Right renal pelvis (tissue), 4 donors: Measurements from ENCODE around the gene PRKCZ. TPM values are rescaled to one million over a fixed set of nuclear protein-coding genes. Genes with fewer than 3 reads are reported as not detected.

Experiments
- DNase-seq, 4 donors: peaks; one replicate each; pipeline ENCODE4 v3.0.0-alpha.2; 2013; ENCODE audit warnings: low read depth in 4 of 4, low spot score in 3 of 4, missing footprints in 1 of 4
- polyA plus RNA-seq, 4 donors: library from polyadenylated mRNA; unstranded; fragments of 120-200 nt; gene quantifications; one replicate each; pipeline ENCODE4 v1.2.1, GENCODE V29; 2013; ENCODE audit not compliant: insufficient read length in 4 of 4

The PRKCZ gene
- polyA plus RNA-seq, 4 donors, result 32.8 to 37.0 (median 34.0) TPM

DNA sequence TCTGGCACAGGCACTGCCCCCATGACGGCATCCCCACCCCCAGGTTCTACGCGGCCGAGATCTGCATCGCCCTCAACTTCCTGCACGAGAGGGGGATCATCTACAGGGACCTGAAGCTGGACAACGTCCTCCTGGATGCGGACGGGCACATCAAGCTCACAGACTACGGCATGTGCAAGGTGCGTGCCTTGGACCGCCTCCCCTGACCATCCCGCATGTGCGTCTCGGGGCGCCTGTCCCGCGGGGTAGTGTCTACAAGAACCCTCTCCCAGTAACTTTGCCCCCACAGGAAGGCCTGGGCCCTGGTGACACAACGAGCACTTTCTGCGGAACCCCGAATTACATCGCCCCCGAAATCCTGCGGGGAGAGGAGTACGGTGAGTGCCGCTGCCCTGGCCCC is 121.8 kb downstream of the PRKCZ start:
- no peak for DNase-seq

DNA sequence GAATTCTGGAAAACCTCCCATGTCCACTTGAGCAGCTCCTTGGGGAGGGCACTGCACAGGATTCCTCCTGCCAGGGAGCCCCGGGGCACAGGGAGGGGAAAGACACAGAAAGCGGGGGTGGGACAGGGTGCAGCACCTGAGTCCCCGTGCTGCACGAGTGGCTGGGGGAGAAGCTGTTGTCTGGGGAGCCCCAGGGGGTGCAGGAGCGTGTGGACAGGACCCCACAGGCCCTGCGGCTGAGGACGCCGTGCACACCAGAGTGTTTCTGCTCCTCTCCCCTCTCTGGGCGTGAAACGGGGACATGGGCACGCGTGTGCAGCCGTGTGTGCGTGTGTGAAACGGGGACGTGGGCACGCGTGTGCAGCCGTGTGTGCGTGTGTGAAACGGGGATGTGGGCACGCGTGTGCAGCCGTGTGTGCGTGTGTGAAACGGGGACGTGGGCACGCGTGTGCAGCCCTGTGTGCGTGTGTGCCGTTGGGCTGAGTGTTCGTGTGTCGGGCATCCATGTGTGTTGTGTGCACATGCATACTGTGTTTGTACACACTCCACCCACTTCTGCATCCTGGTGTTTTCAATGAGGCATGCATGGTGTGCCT is 122.4 kb downstream of the PRKCZ start:
- DNase-seq, result no peak

DNA sequence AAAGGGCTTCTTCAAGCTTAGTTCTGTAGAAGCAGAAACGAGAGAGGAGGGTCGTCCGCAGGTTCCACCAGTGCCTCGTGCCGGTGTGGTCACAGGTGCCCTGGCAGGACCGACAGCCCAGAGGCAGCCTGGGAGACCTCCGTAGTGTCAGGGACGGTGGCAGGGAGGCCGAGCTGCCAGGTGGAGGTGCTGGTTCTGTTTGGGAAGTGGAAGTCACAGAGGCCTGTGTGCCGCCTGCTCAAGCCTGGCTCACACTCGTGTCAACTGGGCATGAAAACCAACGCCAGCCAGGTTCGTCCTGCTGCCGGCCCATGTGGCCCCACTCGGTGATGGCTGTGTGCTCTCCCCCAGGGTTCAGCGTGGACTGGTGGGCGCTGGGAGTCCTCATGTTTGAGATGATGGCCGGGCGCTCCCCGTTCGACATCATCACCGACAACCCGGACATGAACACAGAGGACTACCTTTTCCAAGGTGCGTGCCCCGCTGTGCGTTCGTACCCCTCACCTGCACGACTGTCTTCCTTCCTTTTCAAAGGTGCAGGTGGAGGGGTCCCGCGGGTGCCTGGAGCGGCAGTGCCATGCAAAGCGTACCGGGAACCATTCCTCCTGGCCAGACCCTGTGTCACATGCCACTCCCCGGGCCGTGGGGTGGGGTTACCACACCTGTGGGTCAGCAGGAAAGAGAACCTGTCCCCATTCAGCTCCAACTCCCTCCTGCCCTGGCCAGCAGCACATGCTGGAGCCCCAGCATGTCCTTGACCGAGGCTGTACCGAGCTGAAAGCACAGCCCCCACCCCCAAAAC is 123.5 kb downstream of the PRKCZ start:
- no peak for DNase-seq

DNA sequence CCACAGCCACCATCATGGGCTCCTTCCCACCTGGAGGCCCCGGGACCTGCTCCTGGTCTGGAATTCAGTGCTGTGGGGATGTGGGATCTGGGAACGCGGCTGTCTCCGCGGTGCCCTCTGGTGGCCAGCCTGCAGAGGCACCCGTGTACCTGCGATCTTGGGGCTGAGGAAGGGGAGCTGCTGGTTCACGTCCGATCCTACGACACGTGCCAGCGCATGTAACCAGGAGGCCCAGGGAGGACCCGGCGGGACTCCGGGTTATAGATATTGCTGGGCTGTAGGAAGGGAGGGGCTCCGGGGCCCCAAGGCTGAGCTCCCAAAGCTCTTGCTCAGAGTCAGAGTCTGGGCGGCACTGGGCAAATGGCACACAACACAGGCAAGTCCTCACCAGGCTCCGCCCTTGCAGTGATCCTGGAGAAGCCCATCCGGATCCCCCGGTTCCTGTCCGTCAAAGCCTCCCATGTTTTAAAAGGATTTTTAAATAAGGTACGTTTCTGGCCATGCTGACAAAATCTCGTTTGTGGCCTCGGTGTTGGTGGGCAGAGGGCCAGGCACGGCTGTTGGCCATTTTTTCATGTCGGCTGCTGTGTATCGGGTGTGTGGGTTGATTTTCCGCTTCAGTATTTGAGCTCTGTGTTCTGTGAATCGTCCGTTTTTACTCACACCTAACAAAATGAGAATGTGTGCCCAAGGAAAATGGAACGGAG is 124.3 kb downstream of the PRKCZ start:
- DNase-seq, result peak in 2 of 4 donors; percentile 50 to 59

DNA sequence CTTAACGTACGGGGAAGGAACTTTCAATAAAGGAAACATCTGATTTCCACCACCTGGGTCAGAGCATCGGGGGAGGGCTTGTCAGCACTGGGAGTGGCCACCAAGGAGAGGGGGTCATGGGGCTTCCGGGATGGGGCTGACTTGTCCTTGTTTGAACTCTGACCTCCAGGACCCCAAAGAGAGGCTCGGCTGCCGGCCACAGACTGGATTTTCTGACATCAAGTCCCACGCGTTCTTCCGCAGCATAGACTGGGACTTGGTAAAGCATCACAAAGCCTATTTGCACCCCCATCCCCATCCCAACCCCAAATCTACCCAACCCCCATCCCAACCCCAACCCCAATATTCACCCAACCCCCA is 124.8 kb downstream of the PRKCZ start:
- no peak for DNase-seq

DNA sequence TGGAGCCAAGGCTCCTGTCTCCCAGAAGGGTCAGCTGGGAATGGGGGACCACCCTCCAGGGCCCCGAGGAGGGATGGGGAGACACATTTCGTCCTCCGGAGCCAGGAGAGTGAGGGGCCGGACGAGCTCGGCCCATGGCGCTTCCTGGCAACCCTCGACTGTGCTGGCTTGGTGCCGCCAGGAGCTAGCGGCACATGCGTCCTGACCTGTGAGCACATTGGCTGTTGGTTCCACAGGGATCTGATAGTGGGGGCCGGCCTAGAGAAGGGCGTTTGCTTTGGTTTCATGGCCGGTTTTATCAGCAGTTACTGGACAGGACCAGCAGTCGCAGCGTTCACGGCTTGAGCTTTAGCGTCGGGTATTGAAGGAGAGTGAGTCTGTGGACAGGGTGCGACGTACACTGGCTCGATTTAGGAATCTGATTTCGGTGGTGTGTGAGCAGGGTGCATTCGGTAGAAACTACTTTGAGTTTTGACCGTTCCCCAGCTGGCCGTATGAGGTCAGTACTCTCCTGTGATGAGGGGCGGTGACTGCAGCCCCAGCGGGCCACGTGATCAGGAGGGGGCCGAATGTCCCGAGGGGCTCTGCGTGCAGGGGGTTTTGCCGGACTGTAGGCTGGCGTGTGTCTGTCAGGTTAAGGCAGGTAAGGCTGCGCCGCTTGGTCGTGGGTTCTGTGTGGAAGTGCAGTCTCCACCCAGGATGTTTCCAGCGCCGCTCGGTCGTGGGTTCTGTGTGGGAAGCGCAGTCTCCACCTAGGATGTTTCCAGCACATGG is 125.7 kb downstream of the PRKCZ start:
- DNase-seq, result no peak

DNA sequence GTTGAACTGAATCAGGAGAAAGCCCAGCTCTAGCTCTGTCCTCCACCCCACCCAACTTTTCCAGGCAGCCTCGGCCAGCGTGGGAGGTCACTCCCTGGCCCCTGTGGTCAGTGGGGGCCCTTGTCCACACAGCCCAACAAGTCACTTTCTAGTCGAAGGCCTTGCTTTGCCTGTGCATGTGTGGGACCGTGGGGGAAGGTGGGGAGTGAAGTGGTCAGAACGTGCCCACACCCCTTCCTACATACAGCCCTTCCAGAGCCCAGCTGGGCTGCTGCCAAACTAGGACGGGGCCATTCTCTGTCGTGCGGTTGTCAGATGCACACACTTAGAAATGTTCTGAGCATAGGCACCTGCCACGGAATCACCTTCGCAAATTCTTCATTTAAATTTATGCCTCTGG is 126.4 kb downstream of the PRKCZ start:
- no peak for DNase-seq

DNA sequence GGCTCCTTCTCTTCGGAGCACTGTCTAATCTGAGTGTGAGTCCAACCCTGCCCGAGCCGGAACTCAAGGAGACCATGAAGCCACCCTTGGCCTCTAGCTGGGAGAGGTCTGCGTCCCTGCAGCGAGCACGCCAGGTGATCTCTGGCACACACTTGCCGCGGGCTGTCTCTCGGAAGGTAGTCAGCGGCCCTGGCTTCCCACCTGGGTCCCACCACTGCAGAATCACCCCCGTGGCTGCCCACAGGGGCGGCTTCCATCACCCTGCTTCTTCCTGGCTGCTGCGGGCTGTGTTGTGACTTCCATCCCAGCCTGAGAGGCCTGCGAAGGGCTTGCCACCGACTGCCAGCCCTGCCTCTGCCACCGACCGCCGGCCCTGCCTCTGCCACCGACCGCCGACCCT is 127.3 kb downstream of the PRKCZ start:
- no peak for DNase-seq

DNA sequence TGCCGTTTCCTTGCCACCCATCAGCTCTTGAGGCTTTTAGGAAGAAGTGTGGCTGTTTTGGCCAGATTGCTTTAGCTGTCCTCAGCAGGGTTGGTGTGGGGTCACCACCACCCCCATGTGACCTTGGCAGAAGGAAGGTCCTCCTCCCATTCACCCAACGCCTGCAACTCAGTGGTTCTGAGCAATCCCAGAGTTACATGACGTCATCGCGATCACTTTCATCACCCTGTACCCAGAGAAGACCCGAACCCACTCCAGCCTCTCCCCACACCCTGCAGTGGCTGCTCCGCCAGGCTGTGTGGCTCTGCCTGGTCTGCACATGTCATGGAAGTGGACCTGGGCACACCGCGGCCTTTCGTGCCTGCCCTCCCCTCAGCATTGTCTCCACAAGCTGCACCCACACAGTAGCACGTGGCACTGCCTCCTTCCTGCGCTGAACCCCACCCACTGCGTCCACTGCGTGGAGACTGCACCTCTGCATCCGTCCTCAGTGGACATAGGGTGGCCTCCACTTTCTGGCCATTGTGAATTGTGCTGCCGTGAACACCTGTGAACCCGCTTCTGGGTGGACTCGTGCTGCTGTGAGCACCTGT is 127.8 kb downstream of the PRKCZ start:
- DNase-seq, result no peak

DNA sequence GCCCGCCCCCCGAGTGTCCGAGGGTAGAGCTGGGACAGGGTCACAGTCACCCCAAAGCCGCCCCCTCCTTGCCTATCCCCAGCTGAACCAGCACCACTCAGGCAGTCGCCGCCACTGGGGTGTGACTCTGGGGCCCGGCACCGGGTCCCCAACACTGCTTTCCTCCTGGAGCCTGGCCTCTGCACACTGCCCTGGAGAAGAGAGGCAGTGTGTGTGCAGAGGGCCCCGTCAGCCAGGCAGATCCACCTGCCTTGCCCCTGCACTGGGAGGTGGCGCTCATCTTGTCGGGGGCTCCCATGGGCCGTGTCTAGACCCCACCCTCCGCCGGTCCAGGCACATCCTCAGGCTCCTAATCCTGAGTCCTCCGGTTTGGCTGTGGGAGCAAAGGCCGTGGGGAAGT is 128.7 kb downstream of the PRKCZ start:
- DNase-seq, result no peak

DNA sequence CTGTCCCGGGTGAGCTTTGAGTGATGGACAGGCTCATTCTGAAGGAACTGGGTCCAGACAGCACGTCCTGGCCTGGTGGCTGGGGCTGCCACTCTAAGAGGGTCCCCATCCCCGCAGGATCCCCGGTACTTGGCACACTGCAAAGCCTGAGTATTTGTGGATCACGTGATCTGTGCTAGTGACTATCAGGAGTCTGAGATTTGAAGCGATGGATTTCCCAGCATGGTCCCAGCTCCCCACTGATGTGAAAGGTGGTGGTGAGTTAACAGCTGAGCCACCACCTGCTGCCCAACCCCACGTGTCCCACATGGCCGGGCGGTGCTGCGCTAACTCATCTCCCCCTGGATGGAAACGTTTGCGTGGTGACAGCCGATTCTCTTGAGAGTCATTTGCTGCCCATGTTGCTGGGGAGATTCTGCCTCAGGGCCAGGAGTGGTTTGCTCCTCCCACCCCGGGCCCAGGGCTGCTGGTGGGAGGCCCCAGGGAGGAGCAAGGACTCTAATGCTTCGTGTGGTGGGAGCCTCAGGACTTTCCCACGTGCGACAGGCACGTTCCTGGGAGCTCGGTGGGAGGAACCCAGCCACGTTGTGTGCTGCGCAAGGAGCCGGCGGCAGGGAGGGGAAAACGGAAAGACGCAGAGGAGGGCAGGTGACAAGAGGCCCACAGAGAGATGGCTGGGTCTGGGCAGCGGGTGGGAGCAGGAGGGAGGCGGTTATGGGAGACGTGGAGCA is 129.2 kb downstream of the PRKCZ start:
- no peak for DNase-seq

DNA sequence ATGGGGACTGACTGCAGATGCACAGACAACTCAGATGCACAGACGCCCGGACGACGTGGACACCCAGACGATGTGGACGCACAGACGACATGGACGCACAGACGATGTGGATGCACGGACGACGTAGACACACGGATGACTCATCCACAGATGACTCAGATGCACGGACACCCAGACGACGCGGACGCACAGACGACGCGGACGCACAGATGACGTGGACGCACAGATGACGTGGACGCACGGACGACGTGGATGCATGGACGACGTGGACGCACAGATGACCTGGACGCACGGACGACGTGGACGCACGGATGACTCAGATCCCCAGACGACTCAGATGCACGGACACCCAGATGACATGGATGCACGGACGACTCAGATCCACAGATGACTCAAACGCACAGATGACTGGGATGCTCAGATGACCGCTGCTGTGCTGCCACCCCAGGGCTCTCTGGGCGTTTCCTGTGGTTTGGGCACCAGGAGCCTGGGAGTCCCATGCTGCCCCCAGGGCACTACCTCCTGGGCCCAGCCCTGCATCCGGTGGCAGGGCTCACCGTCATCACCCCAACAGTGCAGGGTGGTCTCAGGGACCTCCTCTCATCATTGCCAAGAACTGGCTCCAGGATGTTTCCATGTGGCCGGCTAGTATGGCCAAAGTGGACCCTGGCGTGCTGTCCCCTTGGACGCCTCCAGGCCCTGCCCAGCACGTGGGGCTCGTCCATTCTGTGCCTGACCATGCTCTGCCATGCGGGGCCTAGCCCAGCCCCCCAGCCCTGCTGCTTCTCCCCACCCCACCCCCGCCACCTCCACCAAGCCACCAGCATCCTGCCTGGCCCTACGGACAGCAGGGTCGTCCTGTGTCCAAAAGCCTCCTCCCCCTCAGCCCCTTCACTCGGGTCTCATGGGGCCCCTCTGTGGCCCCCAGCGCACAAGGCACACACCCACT is 130.4 kb downstream of the PRKCZ start:
- DNase-seq, result no peak

DNA sequence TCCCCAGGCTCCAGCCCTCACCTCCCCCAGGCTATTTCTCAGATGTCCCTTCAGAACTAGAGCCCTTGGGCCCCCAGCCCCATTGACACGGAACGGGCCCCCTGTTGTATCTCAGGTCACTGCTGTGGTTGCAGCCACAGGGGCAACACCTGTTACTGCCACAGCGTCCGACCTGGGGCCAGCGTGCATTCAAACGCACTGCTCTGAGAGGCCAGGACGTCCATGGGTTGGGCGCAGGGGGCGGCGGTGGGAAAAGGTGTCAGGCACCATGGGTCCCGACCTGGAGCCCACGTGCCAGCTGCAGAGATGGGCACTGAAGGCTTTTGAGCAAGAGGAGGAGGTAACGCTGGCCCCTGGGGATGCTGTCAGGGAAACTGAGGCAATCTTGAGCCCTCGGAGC is 131.1 kb downstream of the PRKCZ start:
- no peak for DNase-seq

DNA sequence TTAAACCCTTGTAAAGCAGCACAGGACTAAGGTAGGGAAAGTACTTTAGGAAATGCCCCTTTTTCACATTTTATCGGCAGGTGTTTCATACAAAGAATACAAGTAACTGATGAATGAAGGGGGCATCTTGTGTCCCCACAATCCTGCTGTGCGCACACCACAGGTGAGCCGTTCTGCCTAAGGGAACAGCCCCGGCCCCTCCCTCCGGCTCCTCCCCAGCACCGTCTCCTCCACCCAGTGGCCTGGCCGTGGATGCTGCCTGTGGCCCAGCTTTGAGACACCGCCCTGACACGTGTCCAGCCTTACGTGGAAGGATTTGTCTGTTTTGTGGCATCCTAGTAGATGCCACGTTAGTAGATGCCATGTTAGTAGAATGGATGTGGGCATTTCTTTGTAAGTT is 131.5 kb downstream of the PRKCZ start:
- no peak for DNase-seq

DNA sequence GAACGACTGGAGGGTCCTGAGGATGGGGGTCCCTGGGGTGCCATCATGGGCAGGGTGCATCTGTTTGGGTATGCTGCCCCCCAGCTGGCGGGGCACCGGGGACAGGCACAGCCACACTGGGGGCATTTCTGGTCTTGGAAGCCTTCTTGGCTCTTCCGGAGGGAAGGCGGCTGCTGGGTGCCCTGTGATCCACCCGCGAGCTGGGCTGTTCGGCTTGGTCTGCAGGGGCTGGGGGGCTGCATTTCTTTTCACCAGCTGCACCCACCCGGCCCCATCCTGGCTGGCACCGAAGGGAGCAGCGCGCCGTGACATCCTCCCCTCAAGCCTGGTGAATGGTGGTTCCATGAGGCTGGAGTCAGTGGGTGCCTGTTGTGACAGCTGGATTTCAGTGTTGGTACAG is 132.2 kb downstream of the PRKCZ start:
- no peak for DNase-seq

DNA sequence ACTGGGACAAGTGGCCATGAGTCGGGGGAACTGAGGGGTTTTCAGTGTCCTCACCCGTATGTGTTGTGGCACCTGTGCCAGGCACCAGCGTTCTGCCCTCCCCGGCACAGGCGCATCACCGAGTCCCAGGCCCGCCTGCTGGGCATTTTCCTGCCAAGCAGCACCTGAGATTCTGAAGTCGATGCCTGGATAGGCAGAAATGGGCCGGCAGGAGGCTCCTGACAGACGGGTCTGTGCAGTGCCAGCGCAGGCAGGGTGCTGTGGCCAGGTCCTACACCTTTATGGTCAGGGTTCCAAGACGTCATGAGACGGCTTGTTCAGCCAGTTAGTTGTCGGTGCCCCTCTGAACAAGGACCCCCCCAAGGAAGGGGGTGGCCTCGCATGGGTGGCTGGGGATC is 133.7 kb downstream of the PRKCZ start:
- DNase-seq, result no peak

DNA sequence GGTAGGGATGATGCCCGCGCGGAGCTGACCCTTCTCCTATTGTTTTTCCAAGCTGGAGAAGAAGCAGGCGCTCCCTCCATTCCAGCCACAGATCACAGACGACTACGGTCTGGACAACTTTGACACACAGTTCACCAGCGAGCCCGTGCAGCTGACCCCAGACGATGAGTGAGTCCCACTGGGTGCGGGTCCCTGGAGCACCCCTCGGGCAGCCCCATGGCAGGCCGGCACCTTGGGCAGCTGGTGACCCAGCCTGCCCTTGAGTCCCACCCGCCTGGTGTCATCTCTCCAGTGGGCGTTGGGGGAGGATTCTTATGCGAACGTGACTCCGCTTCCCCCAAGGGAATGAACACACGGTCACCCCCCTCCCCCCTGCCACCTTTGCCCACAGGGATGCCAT is 134.3 kb downstream of the PRKCZ start:
- no peak for DNase-seq

DNA sequence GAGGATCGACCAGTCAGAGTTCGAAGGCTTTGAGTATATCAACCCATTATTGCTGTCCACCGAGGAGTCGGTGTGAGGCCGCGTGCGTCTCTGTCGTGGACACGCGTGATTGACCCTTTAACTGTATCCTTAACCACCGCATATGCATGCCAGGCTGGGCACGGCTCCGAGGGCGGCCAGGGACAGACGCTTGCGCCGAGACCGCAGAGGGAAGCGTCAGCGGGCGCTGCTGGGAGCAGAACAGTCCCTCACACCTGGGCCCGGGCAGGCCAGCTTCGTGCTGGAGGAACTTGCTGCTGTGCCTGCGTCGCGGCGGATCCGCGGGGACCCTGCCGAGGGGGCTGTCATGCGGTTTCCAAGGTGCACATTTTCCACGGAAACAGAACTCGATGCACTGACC is 134.7 kb downstream of the PRKCZ start:
- DNase-seq, result no peak
